Measurements from ENCODE around the gene ZC3H12C.

DNA sequence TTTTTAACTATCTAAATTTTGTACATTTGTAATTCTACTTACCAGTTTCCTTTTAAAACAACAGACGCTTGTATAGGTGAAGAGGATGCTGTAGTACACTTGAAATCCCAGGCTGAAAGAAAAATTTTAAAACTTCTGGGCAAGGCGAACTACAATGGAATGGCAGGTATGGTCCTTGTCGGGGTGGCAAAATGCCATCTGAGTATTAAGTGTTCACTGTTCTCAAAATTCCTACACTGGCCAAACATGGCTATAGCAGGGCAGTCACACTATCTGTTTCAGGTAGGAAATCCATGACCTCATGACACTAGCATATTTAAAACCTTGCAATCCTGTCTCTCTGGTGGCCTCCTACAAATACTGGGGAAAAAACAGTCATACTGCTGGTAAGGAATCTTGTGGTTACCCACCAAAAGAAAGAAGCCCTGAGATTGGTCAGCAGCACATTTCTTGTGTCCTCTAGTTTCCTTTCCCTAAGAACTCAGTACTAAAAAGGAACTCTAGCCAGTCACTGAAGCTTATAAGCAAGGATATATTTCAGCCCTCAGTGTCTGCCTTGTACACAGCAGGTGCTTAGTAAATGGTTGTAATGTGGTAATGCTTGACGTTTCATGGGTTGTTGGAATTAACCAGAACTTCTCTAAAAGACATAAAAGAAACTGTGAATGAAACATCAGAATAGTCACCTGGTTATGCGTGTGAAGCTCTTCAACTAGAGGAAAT lies 5.2 kb upstream of the ZC3H12C start:
- TF ChIP-seq POLR2A (IDR thresholded peaks at IDR 0.05) (no peak), CTCF (IDR thresholded peaks at IDR 0.05) (no peak)

Measured in esophagus squamous epithelium (tissue), 4 donors.